Erythroblast (primary cell): Measurements from ENCODE around the gene CARS1.

Source experiments
- GATA1 ChIP-seq: IDR thresholded peaks from 2 replicates; pipeline ENCODE4 v1.6.1; 2011; ENCODE audit warnings: low read depth, mild to moderate bottlenecking, control low read depth, low read length, moderate library complexity
- POLR2A ChIP-seq: IDR thresholded peaks from 2 replicates; pipeline ENCODE4 v1.6.1; 2011; ENCODE audit warnings: mild to moderate bottlenecking, low read length

DNA sequence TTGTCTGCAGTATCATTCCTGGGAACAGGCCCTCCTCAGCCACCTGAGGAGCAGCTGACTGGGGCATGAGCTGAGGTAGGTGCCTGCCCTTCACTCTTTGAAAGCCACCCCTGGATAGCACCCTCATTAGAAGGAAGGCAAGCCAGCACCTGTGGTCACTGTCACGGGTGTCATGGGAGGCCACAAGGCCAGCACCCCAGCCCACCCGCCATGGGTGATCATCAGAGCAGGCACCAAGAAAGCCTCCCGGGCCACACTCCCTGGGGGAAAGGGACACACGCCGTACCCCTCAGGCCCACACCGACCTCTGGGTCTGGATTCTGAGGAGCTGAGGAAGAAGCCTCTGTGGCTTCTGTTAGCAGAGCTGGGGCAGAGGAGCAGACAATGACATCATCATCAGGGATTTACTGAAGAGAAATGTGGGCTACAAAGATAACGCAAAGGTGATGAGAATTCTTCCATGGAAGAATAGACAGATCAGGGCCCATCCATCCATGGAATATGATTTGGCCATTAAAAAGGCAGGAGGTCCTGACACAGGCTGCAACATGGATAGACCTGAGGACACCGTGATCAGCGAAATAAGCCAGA lies 48.4 kb downstream of the CARS1 start:
- TF ChIP-seq POLR2A (no peak), GATA1 (no peak)
